K562 (cell line): ENCODE results near the gene BCL2L1. TPM values are rescaled to one million over a fixed set of nuclear protein-coding genes. Genes with fewer than 3 reads are reported as not detected.
A peak's percentile ranks its signal among the peaks of the same experiment; 100 is the strongest.

Source experiments
- ATAC-seq: fragments of 200-7000 bp; cut with Tn5 transposase; 3 replicates; pipeline ENCODE4 v1.9.1; 2020; ENCODE audit warnings: moderate library complexity
- BruUV-seq: library from RNA; stranded (reverse); fragments of 400-500 nt; replicated peaks from 2 replicates; lab custom pipeline; 2021; lab: Mats Ljungman, UMichigan
- CTCF ChIA-PET: fragments of 300-600 bp; formaldehyde crosslinking; extraction: SDS; loops from one replicate; lab custom pipeline; 2021; ENCODE audit warnings: low intra/inter-chr PET ratio; lab: Yijun Ruan, JAX
- POLR2A ChIA-PET: fragments of 300-600, 350-650 bp; sonication (Branson Sonifier 250); formaldehyde crosslinking; extraction: SDS; loops from one replicate; lab custom pipeline; 2021; ENCODE audit warnings: antibody characterized with exemption, inconsistent platforms; lab: Yijun Ruan, JAX
- DNase-seq, 4 experiments: peaks; one replicate each; pipeline versions ENCODE4 v3.0.0 to v3.0.0-alpha.2; 2011 to 2018; ENCODE audit warnings: low spot score in 3 of 4, mixed read lengths in 3 of 4; ENCODE audit errors: extremely low read depth in 1 of 4
- FAIRE-seq: peaks from 2 replicates; lab custom pipeline; 2011; peaks lifted over from hg19 to GRCh38; lab: Jason Lieb, UNC
- H2AFZ ChIP-seq: 2 replicates; pipeline ENCODE4 v1.6.0; 2011; ENCODE audit warnings: low read depth, low read length, control low read depth, inconsistent platforms
- H3K27ac ChIP-seq: fragments of 200-600 bp; 3 replicates; pipeline ENCODE4 v1.8.0; 2011; ENCODE audit warnings: low read depth, mild to moderate bottlenecking, control low read depth, inconsistent platforms, low read length, moderate library complexity, mixed read lengths; ENCODE audit errors: extremely low read depth
- H3K27me3 ChIP-seq, 2 experiments: fragments of 300-600 bp in 1 of 2; 2 replicates in 1 of 2; 3 replicates in 1 of 2; pipeline versions ENCODE4 v1.6.0 to v1.8.0; 2011; ENCODE audit warnings: inconsistent platforms in 2 of 2, low read length in 2 of 2, mild to moderate bottlenecking in 1 of 2, mixed read lengths in 1 of 2, moderate library complexity in 1 of 2; ENCODE audit not compliant: control insufficient read depth in 2 of 2, insufficient read depth in 2 of 2
- H3K36me3 ChIP-seq: fragments of 300-600 bp; 3 replicates; pipeline ENCODE4 v1.8.0; 2011; ENCODE audit warnings: mild to moderate bottlenecking, low read length, inconsistent platforms; ENCODE audit not compliant: control insufficient read depth, insufficient read depth
- H3K4me1 ChIP-seq, 2 experiments: fragments of 200-600 bp in 1 of 2; replicated peaks in 1 of 2; 2 replicates in 1 of 2; 3 replicates in 1 of 2; pipeline versions ENCODE4 v1.5.1 to v1.8.0; 2011; ENCODE audit warnings: inconsistent platforms in 2 of 2, low read length in 2 of 2, mild to moderate bottlenecking in 1 of 2, mixed read lengths in 1 of 2, moderate library complexity in 1 of 2; ENCODE audit not compliant: control insufficient read depth in 2 of 2, insufficient read depth in 2 of 2
- H3K4me2 ChIP-seq: 2 replicates; pipeline ENCODE4 v1.6.1; 2011; ENCODE audit warnings: low read length, control low read depth, inconsistent platforms, mixed read lengths; ENCODE audit not compliant: insufficient read depth
- H3K4me3 ChIP-seq: fragments of 200-600 bp; sonication (generic), shearing (Covaris generic); 2 replicates; pipeline ENCODE4 v1.5.1; 2016; ENCODE audit warnings: control low read depth, inconsistent platforms
- H3K79me2 ChIP-seq: fragments of 200-600 bp; 3 replicates; pipeline ENCODE4 v1.8.0; 2011; ENCODE audit warnings: low read length, inconsistent platforms; ENCODE audit not compliant: control insufficient read depth, insufficient read depth
- H3K9ac ChIP-seq, 2 experiments: 2 replicates each; pipeline versions ENCODE4 v1.6.0 to v1.6.1; 2011; ENCODE audit warnings: low read depth in 2 of 2, low read length in 2 of 2, control low read depth in 1 of 2, inconsistent platforms in 1 of 2, mild to moderate bottlenecking in 1 of 2, mixed read lengths in 1 of 2; ENCODE audit not compliant: insufficient read depth in 1 of 2
- H3K9me1 ChIP-seq: one replicate; pipeline ENCODE4 v1.6.0; 2011; ENCODE audit warnings: inconsistent platforms, mild to moderate bottlenecking, low read length, moderate library complexity; ENCODE audit not compliant: control insufficient read depth, insufficient read depth
- H3K9me3 ChIP-seq: replicated peaks from 2 replicates; pipeline ENCODE4 v1.5.1; 2011; ENCODE audit warnings: low read depth, low read length, inconsistent platforms; ENCODE audit not compliant: control insufficient read depth, insufficient read depth
- H4K20me1 ChIP-seq: replicated peaks from 2 replicates; pipeline ENCODE4 v1.6.1; 2011; ENCODE audit warnings: low read length, inconsistent platforms, mixed read lengths; ENCODE audit not compliant: control insufficient read depth, insufficient read depth
- ARID2 ChIP-seq: fragments of 450-650 bp; IDR thresholded peaks from 2 replicates; pipeline ENCODE4 v1.6.1; 2017; ENCODE audit warnings: antibody characterized with exemption, mild to moderate bottlenecking
- ELF4 ChIP-seq: fragments of 450-650 bp; formaldehyde crosslinking; IDR thresholded peaks from 2 replicates; pipeline ENCODE4 v1.4.0; 2022; ENCODE audit warnings: missing genetic modification characterization
- KLF6 ChIP-seq: fragments of 250-450 bp; sonication (Bioruptor Pico); IDR thresholded peaks from 2 replicates; pipeline ENCODE4 v1.4.0; 2020; ENCODE audit warnings: mild to moderate bottlenecking, moderate library complexity, borderline replicate concordance
- MTA2 ChIP-seq: fragments of 450-650 bp; IDR thresholded peaks from 2 replicates; pipeline ENCODE4 v1.6.1; 2016; ENCODE audit warnings: low read depth
- POLR2H ChIP-seq: IDR thresholded peaks from 2 replicates; pipeline ENCODE4 v1.6.1; 2016; ENCODE audit warnings: missing genetic modification characterization, low read depth, mild to moderate bottlenecking, control low read depth, missing compliant biosample characterization, moderate library complexity
- SMARCA4 ChIP-seq: fragments of 450-650 bp; IDR thresholded peaks from 2 replicates; pipeline ENCODE4 v1.6.1; 2016
- SMARCA5 ChIP-seq: fragments of 450-650 bp; IDR thresholded peaks from 2 replicates; pipeline ENCODE4 v1.6.1; 2016
- SREBF1 ChIP-seq: fragments of 150-350 bp; IDR thresholded peaks from 2 replicates; pipeline ENCODE4 v1.6.1; 2014; ENCODE audit warnings: antibody characterized with exemption, low read depth, low read length, borderline replicate concordance
- SRF ChIP-seq, 2 experiments: fragments of 250-450, 450-650 bp in 1 of 2; sonication (Bioruptor Pico) in 1 of 2; sonication (generic) in 1 of 2; formaldehyde crosslinking; IDR thresholded peaks; 2 replicates each; pipeline versions ENCODE4 v1.5.0 to v1.5.1; 2020 to 2022; ENCODE audit warnings: mild to moderate bottlenecking in 1 of 2, missing genetic modification reagents in 1 of 2
- ZBTB2 ChIP-seq: fragments of 450-650 bp; IDR thresholded peaks from 2 replicates; pipeline ENCODE4 v1.6.1; 2016; ENCODE audit warnings: antibody characterized with exemption
- ZNF140 ChIP-seq: fragments of 250-450 bp; sonication (Bioruptor Pico); IDR thresholded peaks from 2 replicates; pipeline ENCODE4 v1.8.0; 2021; ENCODE audit warnings: moderate library complexity, mild to moderate bottlenecking, inconsistent platforms
- ZNF311 ChIP-seq: fragments of 250-450 bp; sonication (Bioruptor Pico); IDR thresholded peaks from 2 replicates; pipeline ENCODE4 v1.4.0; 2020; ENCODE audit warnings: mild to moderate bottlenecking, moderate library complexity
- ZNF740 ChIP-seq, 3 experiments: fragments of 200-800 bp in 1 of 3; sonication (Bioruptor generic) in 1 of 3; sonication (generic) in 1 of 3; formaldehyde crosslinking in 1 of 3; IDR thresholded peaks; 2 replicates each; pipeline versions ENCODE4 v1.6.1 to v1.8.0; 2016 to 2022; ENCODE audit warnings: mild to moderate bottlenecking in 2 of 3, missing compliant biosample characterization in 2 of 3, missing genetic modification characterization in 2 of 3, missing genetic modification reagents in 1 of 3
- WGBS: fragments of 100-300 bp; shearing (Covaris generic); methylation state at CpG from one replicate; pipeline ENCODE4 v1.1.6; 2016; ENCODE audit warnings: low coverage, mixed read lengths; ENCODE audit not compliant: insufficient coverage; ENCODE audit errors: missing lambda C conversion rate; 5-methylcytosine and 5-hydroxymethylcytosine counted together
- in situ Hi-C: fragments of 300-500 bp; cut with MboI; formaldehyde crosslinking; loops from 4 replicates; pipeline ENCODE4 v1.15.0; 2018; ENCODE audit warnings: inconsistent platforms, mixed read lengths
- intact Hi-C: fragments of 100-400 bp; cut with micrococcal nuclease; formaldehyde crosslinking; loops from 2 replicates; pipeline ENCODE4 v1.14.2; 2022
- polyA plus RNA-seq, 8 experiments: library from polyadenylated mRNA; depleted of rRNA in 4 of 8; stranded (reverse) in 5 of 8; unstranded in 3 of 8; fragments of >200 nt; fragmentation: Nextera tagmentation in 2 of 8; fragmentation: Illumina TruSeq in 1 of 8; extraction: Ambion mirVana in 2 of 8; extraction: Trizol in 1 of 8; gene quantifications; 2 replicates each; pipeline versions ENCODE4 v1.2.1 to v1.2.3, GENCODE V29; 2011 to 2014; ENCODE audit warnings: inconsistent platforms in 1 of 8, missing spikeins in 1 of 8
- total RNA-seq, 7 experiments: library from RNA; depleted of rRNA in 6 of 7; stranded (reverse); fragments of >200 nt in 6 of 7; fragmentation: Illumina TruSeq in 2 of 7; extraction: Trizol in 2 of 7; gene quantifications; 2 replicates each; pipeline versions ENCODE4 v1.2.1 to v1.2.3, GENCODE V29; 2011 to 2021; ENCODE audit warnings: low replicate concordance in 1 of 7
- TF ChIP-seq, protein P1 (sequence below): fragments of 450-650 bp; IDR thresholded peaks from 2 replicates; pipeline ENCODE4 v1.6.1; 2018; ENCODE audit not compliant: partially characterized antibody

The BCL2L1 gene
- total and polyA plus RNA-seq, 9 of the 15 experiments (the other 6 are each of a cell fraction or from before 2014, with no cell fraction given) = 3.3 to 182 (median 120) TPM

DNA sequence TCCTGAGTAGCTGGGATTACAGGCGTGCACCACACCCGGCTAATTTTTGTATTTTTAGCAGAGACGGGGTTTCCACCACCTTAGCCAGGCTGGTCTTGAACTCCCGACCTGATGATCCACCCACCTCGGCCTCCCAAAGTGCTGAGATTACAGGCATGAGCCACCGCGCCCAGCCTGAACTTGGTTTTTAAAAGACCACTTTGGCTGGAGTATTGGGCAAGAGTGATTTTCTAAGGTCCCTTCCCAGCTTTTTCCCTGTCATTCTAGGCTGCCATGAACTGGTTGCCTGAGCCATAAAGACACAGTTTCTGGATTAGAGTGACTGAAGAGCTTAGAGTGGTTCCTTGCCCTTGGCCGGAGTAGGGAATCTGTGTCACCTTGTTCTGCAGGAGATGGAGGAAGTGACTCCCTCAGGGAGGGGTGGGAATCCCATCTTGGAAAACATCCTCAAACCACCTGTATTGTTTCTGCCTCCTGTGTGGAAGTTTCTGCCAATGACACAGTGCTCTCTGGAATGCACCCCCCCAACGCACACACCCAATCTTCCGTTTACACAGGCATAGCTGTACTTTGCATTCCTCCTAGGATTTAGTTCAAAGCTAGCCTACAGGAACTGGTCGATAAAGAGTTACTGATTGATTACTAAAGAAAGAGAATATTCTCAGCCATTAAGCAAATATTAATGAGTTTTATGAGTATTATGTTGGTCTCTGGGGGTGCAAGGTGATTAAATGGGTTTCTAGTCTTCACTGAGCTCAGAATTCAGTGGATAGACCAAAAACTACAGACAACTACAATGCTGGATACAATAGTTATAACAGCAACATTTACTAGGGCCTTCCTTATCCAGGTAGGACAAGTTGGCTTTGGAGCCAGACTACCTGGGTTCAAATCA lies 18.2 kb downstream of the BCL2L1 start:
- intact Hi-C loops (no loop called here), in situ Hi-C loops (no loop called here)
- 85% methylated on average over 11 of the region's 11 CpGs for WGBS
- H2AFZ ChIP-seq = no peak overlapping the region
- no peak for FAIRE-seq
- H3K79me2 ChIP-seq = peaks cover 96% of the 10 kb centered on the region
- peak overlapping the region in 1 of 2 experiments; percentile 21; a peak in 3 of 4 replicates for H3K9ac ChIP-seq
- ATAC-seq = no peak
- DNase-seq = no peak
- ChIA-PET CTCF (no interaction called here), POLR2A (interaction anchor here (0.6 to 1.2 kb wide), 6 partner anchors 8 to 19 kb away, joined by 3 to 5 read pairs (median 4); no protein-coding TSS in a partner anchor)
- H3K9me3 ChIP-seq = no peaks in the 10 kb centered on the region; the same call in 1 of the 2 replicates
- H3K36me3 ChIP-seq = peaks cover 78% of the 10 kb centered on the region
- peaks cover 45 to 64% of the 10 kb centered on the region in 2 experiments for H3K4me1 ChIP-seq
- H3K27me3 ChIP-seq = no peaks in the 10 kb centered on the region
- TSS peak; percentile 6 for BruUV-seq
- H3K9me1 ChIP-seq = no peaks in the 10 kb centered on the region
- peak overlapping the region; percentile 47; the same call in 1 of the 3 replicates for H3K27ac ChIP-seq
- no peak overlapping the region for H3K4me3 ChIP-seq
- H4K20me1 ChIP-seq = peaks cover 7% of the 10 kb centered on the region; the same call in 1 of the 2 replicates
- no peak for TF ChIP-seq ZBTB2
- no peak for TF ChIP-seq ELF4 (CRISPR knock-in tag)
- TF ChIP-seq ZNF140 (CRISPR knock-in tag) = no peak
- no peak for TF ChIP-seq ARID2
- TF ChIP-seq, protein P1, sequence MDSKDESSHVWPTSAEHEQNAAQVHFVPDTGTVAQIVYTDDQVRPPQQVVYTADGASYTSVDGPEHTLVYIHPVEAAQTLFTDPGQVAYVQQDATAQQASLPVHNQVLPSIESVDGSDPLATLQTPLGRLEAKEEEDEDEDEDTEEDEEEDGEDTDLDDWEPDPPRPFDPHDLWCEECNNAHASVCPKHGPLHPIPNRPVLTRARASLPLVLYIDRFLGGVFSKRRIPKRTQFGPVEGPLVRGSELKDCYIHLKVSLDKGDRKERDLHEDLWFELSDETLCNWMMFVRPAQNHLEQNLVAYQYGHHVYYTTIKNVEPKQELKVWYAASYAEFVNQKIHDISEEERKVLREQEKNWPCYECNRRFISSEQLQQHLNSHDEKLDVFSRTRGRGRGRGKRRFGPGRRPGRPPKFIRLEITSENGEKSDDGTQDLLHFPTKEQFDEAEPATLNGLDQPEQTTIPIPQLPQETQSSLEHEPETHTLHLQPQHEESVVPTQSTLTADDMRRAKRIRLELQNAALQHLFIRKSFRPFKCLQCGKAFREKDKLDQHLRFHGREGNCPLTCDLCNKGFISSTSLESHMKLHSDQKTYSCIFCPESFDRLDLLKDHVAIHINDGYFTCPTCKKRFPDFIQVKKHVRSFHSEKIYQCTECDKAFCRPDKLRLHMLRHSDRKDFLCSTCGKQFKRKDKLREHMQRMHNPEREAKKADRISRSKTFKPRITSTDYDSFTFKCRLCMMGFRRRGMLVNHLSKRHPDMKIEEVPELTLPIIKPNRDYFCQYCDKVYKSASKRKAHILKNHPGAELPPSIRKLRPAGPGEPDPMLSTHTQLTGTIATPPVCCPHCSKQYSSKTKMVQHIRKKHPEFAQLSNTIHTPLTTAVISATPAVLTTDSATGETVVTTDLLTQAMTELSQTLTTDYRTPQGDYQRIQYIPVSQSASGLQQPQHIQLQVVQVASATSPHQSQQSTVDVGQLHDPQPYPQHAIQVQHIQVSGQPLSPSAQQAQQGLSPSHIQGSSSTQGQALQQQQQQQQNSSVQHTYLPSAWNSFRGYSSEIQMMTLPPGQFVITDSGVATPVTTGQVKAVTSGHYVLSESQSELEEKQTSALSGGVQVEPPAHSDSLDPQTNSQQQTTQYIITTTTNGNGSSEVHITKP = no peak
- TF ChIP-seq MTA2 = no peak
- TF ChIP-seq SMARCA4 = no peak
- TF ChIP-seq KLF6 = no peak
- no peak for TF ChIP-seq SRF (CRISPR knock-in tag; IDR thresholded peaks at IDR 0.05)
- no peak for TF ChIP-seq SREBF1
- no peak for TF ChIP-seq SMARCA5
- peak; percentile 51; the same call in 1 of the 2 replicates for TF ChIP-seq ZNF740 (CRISPR knock-in tag; IDR thresholded peaks at IDR 0.05)
- peak in 1 of 2 experiments; percentile 27; a peak in 1 of 4 replicates for TF ChIP-seq ZNF740 (tag; IDR thresholded peaks at IDR 0.05)
- TF ChIP-seq ZNF311 (CRISPR knock-in tag) = 0 out of 2 replicates have a peak, but pooled peaks have one; percentile 6
- 0 out of 2 replicates have a peak, but pooled peaks have one; percentile 39 for TF ChIP-seq POLR2H
- H3K4me2 ChIP-seq = no peak overlapping the region; the same call in 1 of the 2 replicates
